ENCODE measurements around the gene DNAJB13.
A peak's percentile ranks its signal among the peaks of the same experiment; 100 is the strongest.

Gene DNAJB13, protein sequence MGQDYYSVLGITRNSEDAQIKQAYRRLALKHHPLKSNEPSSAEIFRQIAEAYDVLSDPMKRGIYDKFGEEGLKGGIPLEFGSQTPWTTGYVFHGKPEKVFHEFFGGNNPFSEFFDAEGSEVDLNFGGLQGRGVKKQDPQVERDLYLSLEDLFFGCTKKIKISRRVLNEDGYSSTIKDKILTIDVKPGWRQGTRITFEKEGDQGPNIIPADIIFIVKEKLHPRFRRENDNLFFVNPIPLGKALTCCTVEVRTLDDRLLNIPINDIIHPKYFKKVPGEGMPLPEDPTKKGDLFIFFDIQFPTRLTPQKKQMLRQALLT

DNA sequence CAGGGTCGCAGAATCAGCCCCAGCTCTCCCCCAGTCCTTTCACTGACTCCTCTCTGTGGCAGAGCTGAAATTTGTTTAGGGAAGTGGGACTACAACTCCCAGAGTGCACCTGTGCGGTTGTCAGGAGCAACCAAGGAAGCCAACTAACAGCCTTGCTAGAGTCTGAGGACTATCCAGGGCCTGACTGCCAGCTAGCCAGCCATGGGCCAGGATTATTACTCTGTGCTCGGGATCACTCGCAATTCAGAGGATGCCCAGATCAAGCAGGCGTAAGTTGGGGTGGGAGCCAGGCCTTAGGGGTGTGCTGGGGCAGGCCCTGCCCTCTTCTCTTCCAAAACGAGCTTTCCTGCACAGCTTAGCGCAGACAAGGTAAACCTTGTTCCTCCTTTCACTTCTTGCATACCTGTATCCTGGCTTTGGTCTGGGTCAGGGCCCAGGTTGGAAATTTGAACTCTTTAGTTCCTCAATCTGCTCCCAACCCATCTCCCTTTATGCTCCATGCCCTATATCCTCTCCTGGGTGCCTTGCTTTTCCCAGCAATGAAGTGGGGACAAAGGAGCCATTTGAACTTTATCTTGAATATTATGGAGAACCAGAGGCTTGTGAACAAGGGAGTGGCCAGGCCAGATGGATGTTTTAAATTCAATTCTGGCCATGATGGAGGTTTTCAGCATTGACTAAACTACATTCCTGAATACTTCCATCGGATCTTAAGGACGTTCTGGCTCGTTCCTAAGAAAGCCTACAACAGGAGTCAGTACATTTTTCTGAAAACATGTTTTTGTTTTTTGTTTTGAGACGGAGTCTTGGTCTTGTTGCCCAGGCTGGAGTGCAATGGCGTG lies at the start of gene DNAJB13:
DNAJB13 (plus strand) TSS at position 158 of the 842 bp plus-strand sequence; CDS start at position 202, 44 bp downstream.
- no peak for DNase-seq (ENCODE audit: extremely low read depth, low read depth)

DNA sequence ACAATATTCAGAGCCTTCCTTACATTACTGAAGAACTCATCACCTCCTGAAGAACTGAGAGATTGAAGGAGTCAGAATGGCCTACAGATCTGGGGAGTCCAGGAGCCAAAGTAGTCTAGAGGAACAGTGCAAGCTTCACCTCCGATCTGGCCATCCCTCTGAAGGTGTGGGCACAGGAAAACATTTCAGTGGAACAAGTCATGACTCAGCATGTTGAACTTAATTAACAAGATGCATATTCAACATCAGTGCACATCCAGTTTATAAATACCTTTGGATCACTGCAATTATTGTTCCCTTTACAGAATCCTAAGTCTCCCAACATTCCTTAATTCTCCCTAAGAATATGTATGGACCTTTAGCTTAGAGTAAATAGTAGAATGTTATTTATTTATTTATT lies 48.5 kb upstream of the DNAJB13 start:
- H3K4me3 ChIP-seq (replicated peaks; ENCODE audit: low read depth, low read length) = no peak overlapping the region
- DNase-seq (ENCODE audit: extremely low read depth, low read depth) = no peak
- TF ChIP-seq CTCF (IDR thresholded peaks at IDR 0.05; ENCODE audit: low read depth, low read length, missing control alignments) = no peak

More for the DNA sequence above, at the start of gene DNAJB13:
- no peak for TF ChIP-seq CTCF (IDR thresholded peaks at IDR 0.05; ENCODE audit: low read depth, low read length, missing control alignments)
- H3K4me3 ChIP-seq (replicated peaks; ENCODE audit: low read depth, low read length) = no peak within 1 kb of the TSS

- DNase-seq (ENCODE audit: extremely low read depth, low read depth) = peak; percentile 10
- no peak for TF ChIP-seq CTCF (IDR thresholded peaks at IDR 0.05; ENCODE audit: low read depth, low read length, missing control alignments)
Measured at GRCh38 chr11:73907191-73907590, 43.6 kb upstream of the DNAJB13 start.

DNA sequence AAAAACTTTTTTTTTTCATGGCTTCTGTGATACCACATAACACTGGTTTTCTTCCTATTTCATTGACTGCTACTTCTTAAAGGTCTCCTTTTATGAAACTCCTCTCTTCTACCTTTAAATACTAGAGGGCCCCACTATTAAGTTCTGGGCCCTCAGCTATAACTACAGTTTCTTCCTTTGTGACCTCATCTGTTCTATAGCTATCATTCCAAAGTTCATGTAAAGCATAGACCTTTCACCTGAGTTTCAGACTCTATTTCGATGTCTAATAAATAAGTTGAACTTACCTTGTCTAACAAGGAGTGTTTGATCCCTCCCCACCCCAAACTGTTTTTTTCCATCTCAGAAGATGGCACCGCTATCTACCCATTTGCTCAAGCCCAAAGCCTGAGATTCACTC lies 38.8 kb upstream of the DNAJB13 start:
- no peak overlapping the region for H3K4me3 ChIP-seq (replicated peaks; ENCODE audit: low read depth, low read length)
- no peak for DNase-seq (ENCODE audit: extremely low read depth, low read depth)
- no peak for TF ChIP-seq CTCF (IDR thresholded peaks at IDR 0.05; ENCODE audit: low read depth, low read length, missing control alignments)

More at GRCh38 chr11:73907191-73907590, 43.6 kb upstream of the DNAJB13 start:
- H3K4me3 ChIP-seq (replicated peaks; ENCODE audit: low read depth, low read length) = no peak overlapping the region

GRCh38 chr11:73913472-73913871 lies 37.4 kb upstream of the DNAJB13 start:
- DNase-seq (ENCODE audit: extremely low read depth, low read depth) = no peak
- no peak for TF ChIP-seq CTCF (IDR thresholded peaks at IDR 0.05; ENCODE audit: low read depth, low read length, missing control alignments)
- no peak overlapping the region for H3K4me3 ChIP-seq (replicated peaks; ENCODE audit: low read depth, low read length)

- H3K4me3 ChIP-seq (replicated peaks; ENCODE audit: low read depth, low read length) = no peak overlapping the region
- no peak for TF ChIP-seq CTCF (IDR thresholded peaks at IDR 0.05; ENCODE audit: low read depth, low read length, missing control alignments)
- no peak for DNase-seq (ENCODE audit: extremely low read depth, low read depth)
Measured at GRCh38 chr11:73914284-73914683, 36.5 kb upstream of the DNAJB13 start.

Data from HFF-Myc (cell line).